ENCODE data around the gene FXYD6.
"Not testable (repeated sequence)": the region's sequence is repeated elsewhere in the genome, so short reads cannot be mapped to it uniquely, and the experiment has no call there.

Gene FXYD6

DNA sequence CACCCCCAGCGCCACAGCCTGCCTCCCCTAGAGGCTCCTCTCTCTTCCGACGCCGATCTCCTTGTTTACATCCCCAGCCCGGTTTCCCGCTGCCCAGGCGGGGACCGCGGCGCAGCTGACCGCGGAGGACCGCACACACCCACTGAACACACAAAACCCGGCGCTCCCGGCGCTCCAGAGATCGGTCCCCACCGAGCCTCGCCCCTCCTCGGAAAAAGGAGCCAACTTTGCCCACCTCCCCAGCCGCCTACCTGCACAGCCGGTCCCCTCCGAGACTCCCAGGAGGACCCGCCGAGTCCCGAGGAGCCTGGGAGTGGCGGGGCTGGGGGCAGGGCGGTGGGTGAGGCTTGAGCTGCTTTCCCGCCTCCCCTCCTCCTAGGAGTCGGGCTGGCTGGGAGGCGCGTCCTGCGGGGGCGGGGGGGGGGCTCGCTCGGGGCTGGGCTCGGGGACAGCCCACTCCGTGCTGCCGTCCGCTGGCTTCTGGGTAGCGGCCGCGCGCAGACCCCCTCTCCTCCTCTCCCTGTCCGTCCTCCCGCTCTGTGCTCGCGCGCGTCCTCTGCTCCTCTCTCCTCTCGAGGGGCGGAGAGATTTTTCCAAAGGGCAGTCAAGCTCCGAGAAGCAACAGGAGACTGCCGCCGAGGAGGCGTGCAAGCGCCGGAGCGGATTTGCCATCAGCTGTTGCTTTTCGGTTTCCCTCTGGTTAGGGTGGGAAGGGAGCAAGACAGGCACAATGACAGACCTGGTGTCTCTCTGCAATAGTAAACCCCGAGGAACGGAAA lies at the start of gene FXYD6:
Gene FXYD6, minus strand, starts transcription at position 318 of the 779 bp plus-strand sequence. CDS start 33,882 bp downstream, outside the sequence.
- peak; percentile 5 to 19 for DNase-seq (ENCODE audit: low read depth in 2 of 2)

GRCh38 chr11:117926166-117926565 lies 49.7 kb upstream of the FXYD6 start:
- not testable (repeated sequence) for DNase-seq (ENCODE audit: low read depth in 2 of 2)

- no peak for DNase-seq (ENCODE audit: low read depth in 2 of 2)
These were observed 48.9 kb upstream of the FXYD6 start for GRCh38 chr11:117925198-117925925.

DNA sequence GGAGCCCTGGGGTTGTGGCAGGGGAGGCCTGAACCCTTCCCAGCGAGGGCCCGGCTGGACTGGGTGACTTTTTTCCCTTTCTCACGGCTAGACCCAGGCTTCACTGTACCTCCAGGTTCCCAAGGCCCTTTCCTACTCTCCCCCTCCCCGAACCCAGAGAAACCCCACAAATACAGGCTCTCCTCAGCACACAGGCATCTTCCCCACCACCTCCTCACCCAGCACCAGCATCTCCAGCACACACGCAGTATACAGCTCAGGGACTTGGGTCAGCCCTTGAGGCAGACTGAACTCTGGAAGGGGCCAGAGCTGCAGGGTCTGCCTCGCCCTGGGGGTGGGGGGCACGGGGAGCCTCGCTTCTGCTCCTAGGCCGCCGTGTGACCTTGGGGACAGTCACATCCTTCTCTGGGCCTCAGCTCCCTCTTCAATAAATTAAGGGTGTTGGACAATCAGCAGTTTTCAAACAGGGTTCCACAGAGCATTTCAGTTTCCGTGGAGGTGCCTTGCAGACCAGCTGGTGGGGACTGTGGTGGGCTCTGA lies 48.2 kb upstream of the FXYD6 start:
- no peak for DNase-seq (ENCODE audit: low read depth in 2 of 2)

DNA sequence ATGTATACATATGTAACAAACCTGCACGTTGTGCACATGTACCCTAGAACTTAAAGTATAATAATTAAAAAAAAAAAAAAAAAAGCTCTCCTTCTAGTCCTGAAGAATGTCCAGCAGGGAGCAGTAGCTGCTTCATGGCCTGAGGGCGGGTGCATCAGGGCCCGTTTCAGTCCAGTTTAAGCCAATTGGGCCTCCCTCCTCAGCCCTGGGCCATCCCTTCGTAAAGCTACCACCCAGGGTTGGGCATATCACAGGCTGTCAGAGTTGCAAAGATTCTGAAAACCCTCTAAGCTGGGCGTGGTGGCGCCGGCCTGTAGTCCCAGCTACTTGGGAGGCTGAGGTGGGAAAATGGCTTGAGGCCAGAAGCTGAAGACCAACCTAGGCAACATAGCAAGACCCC lies 47.3 kb upstream of the FXYD6 start:
- DNase-seq (ENCODE audit: low read depth in 2 of 2): no peak

DNA sequence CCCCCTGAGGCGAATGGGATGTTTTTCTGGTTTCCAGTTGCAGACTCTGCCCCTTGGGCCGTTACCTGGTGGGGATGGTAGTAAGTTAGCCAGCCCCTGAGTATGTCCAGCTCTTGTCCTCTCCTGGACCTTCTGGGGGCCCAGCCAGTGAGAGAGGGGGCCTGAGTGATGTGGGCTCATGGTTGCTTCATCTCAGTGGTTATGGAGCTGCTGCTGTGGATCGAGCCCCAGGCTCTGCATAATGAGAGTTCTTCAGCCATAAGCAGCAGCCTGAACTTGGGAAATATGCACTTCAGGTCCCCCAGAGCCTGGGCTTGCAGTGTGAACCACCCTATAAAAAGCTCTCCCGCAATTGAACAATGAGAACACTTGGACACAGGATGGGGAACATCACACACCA lies 46.8 kb upstream of the FXYD6 start:
- no peak for DNase-seq (ENCODE audit: low read depth in 2 of 2)

DNA sequence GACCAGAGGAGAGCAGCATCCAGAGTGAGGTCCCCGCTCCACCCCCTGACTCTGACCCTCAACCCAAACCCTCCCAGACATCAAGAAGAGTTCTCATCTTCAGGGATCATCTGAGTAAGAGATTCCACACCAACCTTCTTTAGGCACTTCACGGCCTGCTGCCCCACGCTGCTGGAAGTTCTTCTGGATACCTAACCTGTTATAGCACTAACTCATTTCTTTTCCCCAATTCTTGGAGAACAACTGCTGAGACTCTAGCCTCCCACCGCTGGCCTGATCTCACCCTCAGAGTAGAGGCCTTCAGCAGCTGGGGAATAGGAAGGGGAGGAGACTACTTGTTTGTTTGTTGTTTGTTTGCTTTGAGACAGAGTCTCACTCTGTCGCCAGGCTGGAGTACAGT lies 45.4 kb upstream of the FXYD6 start:
- DNase-seq (ENCODE audit: low read depth in 2 of 2): no peak

DNA sequence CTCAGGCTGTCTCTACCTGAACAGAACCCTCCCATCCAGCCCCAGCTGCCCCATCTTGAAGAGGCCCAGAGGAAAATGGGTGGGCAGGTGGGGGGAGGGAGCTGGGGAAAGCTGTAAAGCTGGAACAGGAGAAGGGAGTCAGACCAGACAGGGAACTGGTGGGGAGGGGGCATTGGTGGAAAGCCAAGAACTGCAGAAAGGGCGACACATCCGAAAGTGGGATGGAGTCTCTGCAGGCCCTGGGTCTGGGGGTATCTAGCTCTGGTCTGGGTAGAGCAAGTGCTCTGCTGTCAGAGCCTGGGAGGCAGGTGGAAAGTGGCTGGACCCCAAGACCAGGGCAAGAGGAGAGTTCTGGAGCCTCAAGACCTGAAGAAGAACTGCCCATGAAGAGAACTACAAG lies 45.0 kb upstream of the FXYD6 start:
- no peak for DNase-seq (ENCODE audit: low read depth in 2 of 2)

DNA sequence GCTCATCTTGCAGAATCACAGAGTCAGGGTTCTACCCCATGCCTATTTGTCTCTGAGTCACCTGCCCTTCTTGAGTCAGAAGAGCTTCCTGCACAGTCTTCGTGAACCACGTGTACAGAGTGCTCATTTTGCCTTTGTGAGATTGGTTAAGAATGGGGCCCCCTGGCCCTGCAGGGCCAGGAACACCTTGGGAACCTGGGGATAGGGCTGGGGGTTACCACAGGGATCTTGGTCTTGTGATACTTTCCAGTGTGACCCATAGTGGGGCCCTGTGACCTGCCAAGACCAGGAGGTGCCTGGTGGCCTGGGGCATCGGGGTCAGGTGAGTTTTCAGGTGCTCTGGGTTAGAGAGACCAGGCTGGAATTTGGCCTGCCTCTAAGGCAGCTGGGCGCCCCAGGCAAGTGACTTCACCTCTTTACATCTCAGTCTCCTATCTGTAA lies 43.3 kb upstream of the FXYD6 start:
- no peak for DNase-seq (ENCODE audit: low read depth in 2 of 2)

DNA sequence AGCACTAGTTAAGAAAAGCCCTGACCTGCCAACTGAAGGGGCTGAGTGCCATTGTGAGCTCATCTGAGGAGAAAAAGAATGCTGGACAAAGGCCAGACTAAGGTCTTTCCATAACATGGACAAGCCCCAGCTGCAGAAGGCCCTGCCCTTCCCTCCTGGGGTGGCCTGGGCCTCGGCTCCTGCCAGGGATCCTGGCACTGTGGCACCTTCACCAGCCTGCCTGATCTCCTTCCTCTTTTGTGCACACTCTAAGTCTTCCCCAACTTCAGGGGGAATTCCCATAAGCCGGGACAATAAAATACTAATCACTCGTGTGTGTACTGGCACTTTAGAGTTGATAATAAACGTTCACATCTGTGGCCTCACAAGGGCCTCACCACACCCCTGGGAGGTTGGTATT lies 42.9 kb upstream of the FXYD6 start:
- no peak for DNase-seq (ENCODE audit: low read depth in 2 of 2)

GRCh38 chr11:117918366-117919255 lies 42.2 kb upstream of the FXYD6 start:
- no peak for DNase-seq (ENCODE audit: low read depth in 2 of 2)

DNA sequence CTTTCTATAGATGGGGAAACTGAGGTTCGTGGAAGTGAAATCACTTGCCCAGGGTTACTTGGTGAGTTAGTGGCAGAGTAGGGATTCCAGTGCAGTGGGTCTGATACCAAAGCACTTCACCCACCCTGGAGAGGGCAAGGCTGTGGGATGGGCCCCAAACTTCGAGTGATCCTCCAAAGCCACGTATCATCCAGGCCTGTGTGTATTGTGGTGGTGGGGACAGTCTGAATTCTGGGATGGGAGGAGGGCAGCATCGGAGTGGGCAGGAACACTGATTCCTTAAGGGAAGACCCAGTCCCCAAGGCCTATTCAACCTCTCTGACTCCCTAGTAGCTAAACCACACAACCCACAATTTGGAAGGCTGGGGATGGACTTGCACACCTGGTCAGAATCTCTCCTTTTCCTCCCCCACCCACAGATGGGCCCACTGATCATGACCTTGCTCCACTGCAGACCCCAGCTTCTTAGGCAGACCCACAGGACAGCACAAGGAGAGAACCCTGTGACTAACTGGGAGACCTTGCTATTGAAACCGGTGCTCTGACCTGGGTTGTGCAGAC lies 41.2 kb upstream of the FXYD6 start:
- DNase-seq (ENCODE audit: low read depth in 2 of 2): no peak

- no peak for DNase-seq (ENCODE audit: low read depth in 2 of 2)
These were observed 40.5 kb upstream of the FXYD6 start for GRCh38 chr11:117916956-117917355.

DNA sequence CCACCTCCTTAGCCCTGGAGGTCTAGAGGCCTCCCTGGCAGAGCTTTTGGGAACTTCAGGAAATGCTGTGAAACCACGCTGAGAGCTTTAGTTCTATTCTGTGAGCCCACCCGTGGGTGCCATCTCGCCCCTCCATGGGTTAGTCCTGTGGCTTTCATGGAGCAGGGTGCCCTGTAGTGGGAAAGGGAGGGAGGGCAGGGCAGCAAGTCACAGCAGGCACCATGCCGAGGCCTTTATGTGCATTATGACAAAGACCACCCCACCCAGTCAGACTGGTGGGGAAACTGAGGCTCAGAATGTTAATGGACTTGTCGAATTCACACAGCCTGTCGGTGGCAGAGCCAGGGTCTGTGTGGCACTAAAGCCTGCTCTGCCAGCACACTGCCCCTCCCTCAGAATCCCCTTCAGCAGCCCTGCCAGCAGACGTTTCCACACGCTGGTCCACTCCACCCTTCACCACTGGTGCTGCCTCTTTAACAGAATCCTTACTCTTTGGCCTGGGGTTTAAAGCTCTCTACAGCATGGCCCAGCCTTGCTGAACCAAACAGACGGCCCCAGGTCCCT lies 39.3 kb upstream of the FXYD6 start:
- DNase-seq (ENCODE audit: low read depth in 2 of 2): no peak

DNA sequence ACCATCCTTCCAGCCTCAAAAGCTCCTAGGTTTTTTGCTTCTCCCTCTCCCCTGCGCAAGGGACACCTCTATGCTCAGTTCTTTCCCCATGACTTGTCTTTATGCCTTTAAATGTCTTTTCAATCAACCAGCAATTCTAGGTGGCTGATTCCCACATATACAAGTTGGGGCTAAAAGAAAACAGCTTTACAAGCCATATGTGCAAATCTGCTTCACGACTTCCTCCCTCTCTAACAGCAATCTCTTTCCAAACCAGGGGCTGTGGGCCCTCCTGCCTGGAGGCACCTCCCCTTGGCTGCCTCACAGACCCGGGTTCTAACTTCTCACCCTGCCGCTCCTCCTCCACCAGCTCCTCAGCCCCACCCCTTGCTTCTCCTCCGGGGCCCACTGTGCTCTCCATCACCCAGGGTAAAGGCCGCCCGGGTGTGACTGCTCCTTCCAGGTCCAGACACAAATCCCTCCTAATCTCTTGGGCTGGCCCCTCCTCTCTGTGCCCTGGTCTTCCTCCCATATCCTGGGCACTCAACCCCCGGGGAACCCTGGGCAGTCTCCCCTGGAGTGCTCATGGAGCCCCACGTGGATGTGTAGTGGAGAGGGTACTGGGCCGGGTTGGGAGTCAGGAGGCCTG lies 38.6 kb upstream of the FXYD6 start:
- DNase-seq (ENCODE audit: low read depth in 2 of 2): no peak

GRCh38 chr11:117914398-117914761 lies 37.9 kb upstream of the FXYD6 start:
- no peak for DNase-seq (ENCODE audit: low read depth in 2 of 2)

- DNase-seq (ENCODE audit: low read depth in 2 of 2): no peak
These were observed 37.4 kb upstream of the FXYD6 start for GRCh38 chr11:117913736-117914397.

- DNase-seq (ENCODE audit: low read depth in 2 of 2): no peak
These were observed 36.0 kb upstream of the FXYD6 start for GRCh38 chr11:117912497-117912896.

GRCh38 chr11:117911694-117912093 lies 35.2 kb upstream of the FXYD6 start:
- DNase-seq (ENCODE audit: low read depth in 2 of 2): no peak

DNA sequence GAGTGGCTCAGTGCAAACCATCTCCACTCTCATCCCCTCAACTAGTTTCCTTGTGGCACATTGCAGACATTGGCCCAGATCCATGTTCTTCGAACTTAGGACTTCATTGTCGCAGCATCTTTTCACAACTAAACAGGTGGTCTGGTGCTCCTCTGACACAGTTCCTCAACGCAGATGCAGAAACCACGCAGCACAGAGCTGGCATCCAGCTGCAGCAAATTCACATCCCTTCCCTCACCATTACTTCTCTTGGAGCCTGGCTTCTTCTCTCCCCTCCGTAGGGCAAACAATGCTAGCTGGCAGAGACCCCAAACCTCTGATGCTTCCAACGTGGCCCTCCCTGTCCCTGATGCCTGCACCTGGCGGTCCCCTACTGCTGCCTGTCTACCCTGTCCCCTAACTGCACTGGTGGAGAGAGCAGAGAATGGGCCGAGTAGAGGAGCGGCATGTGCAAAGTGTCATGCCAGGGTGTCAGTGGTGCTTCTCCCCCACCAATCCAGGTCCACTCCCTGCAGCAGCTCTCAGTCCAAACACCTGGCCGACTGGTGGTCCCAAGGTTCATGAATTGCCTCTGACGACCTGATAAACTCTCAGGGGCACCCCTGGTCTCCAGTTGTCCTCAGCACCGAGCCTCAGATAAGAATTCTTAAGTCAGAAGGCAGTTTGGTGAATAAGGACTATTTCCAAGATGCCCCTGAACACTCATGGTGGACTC lies 34.6 kb upstream of the FXYD6 start:
- DNase-seq (ENCODE audit: low read depth in 2 of 2): no peak

Data from fibroblast of skin of left biceps (primary cell).